Activated naive CD4-positive, alpha-beta T cell (primary cell): ENCODE results near the gene FBXO34.
A peak's percentile ranks its signal among the peaks of the same experiment; 100 is the strongest.

Source experiments
- DNase-seq, 4 experiments: peaks; one replicate each; lab custom pipeline; 2025; lab: John Stamatoyannopoulos, UW

Gene FBXO34

GRCh38 chr14:55347040-55347439 lies 75.8 kb downstream of the FBXO34 start:
- DNase-seq = no peak

GRCh38 chr14:55347748-55348147 lies 76.5 kb downstream of the FBXO34 start:
- DNase-seq = no peak

DNA sequence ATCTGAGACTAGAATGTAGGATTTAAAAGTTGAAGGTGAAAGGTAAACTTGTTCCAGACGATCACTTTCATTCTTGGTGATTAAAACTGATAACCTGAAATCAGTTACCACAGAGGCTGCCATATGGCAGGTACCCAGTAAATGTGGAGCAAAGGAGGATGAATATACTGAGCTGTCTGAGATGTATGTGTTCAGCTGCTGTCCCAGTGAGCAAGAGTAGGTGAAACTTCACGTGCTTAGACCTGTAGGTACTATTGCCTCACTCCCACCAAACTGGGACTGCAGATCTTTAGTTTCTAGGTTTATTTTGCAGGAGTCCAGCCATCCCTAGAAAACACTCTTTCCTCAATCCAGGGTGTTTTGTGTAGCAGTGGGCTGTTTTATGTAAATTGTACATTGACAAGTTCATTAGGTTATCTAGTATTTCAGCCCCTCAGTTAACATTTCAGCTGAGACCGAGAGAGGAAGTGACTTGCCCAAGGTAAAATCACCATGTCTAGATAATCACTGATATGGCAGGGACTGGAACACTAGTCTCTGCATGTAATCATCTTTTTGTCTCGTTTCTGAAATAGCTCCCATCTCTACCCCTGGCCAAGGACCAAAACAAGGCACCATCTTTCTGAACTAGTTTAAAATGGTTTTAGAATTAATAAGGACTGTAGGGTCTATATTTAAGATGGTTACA lies 77.7 kb downstream of the FBXO34 start:
- no peak for DNase-seq

GRCh38 chr14:55349565-55349964 lies 78.3 kb downstream of the FBXO34 start:
- no peak for DNase-seq

DNA sequence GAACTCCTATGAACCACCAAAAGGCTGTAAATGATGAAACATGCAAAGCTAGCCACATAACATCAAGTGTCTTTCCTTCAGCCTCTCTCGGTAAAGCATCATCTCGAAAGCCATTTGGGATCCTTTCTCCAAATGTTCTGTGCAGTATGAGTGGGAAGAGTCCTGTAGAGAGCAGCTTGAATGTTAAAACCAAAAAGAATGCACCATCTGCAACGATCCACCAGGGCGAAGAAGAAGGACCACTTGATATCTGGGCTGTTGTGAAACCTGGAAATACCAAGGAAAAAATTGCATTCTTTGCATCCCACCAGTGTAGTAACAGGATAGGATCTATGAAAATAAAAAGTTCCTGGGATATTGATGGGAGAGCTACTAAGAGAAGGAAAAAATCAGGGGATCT lies 79.2 kb downstream of the FBXO34 start:
- no peak for DNase-seq

DNA sequence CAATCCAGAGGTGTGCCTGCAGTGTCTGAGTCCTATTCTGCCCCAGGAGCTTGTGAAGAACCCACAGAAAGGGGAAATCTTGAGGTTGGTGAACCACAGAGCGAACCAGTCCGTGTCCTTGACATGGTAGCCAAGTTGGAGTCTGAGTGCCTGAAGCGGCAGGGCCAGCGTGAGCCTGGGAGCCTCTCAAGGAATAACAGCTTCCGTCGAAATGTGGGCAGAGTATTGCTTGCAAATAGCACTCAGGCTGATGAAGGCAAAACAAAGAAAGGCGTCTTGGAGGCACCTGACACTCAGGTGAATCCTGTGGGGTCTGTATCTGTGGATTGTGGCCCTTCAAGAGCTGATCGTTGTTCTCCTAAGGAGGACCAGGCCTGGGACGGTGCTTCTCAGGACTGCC lies 79.9 kb downstream of the FBXO34 start:
- DNase-seq = no peak

- no peak for DNase-seq
Measured at GRCh38 chr14:55352201-55352600, 81.0 kb downstream of the FBXO34 start.

- no peak for DNase-seq
Measured at GRCh38 chr14:55353686-55354467, 82.7 kb downstream of the FBXO34 start.

DNA sequence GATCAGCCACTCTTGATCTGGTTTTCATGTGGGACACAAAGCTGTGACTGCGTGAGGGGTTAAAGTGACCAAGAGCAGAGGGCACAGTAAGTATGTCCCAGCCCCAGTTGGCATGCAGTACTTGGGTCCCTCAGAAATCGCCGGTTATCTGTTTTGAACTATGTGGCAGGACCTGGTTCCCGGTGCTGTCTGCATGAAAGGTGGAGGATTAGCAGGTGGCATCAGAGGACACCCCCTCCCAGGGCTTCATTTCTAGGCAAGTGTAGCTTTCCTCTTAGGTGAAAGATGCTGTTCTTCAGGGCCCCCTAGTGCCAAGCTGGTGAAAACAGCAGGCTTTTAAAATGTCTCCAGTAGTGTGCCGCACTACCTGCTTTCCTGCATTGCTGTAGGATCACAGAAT lies 83.3 kb downstream of the FBXO34 start:
- DNase-seq = peak in 2 of 4 experiments; percentile 28 to 44

DNA sequence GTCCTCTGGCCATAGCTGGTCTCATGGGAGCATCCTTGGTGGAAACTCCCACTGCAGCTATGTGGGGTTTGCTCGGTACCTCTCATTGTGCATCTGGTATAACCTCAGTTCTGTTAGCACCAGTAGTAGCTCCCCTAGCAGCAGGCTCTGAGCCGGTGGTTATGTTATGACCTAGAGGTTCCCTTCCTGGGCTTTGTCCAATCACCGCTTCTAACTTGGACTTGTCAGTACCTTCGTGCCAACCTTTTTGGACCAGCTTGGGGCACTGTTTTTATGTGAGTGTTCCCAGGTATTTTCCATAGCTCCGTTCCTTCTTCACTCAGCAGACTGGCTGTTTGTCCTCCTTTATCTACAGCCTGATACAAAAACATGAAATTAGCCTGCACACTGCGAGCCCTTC lies 84.7 kb downstream of the FBXO34 start:
- DNase-seq = no peak

GRCh38 chr14:55356913-55357312 lies 85.7 kb downstream of the FBXO34 start:
- no peak for DNase-seq

GRCh38 chr14:55359307-55359706 lies 88.1 kb downstream of the FBXO34 start:
- DNase-seq = no peak

GRCh38 chr14:55361190-55361589 lies 90.0 kb downstream of the FBXO34 start:
- no peak for DNase-seq

DNA sequence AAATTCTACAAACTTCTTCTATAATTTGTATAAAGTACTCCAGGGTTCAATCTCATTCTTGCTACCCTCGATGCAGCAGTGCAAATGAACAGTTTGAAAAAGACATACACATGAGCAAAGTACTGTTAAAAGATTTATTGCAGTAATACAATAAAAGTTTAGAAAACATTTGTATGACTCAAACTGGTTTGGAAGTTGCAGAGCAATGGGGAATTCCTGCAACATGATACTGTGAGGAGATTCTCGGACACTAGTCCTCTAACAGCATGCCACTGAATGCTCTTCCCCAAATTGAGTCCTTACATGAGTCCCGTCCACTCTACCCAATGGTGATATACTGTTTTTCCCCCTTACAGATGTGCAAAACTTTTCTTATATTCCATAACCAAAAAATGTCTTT lies 95.0 kb downstream of the FBXO34 start:
- no peak for DNase-seq

DNA sequence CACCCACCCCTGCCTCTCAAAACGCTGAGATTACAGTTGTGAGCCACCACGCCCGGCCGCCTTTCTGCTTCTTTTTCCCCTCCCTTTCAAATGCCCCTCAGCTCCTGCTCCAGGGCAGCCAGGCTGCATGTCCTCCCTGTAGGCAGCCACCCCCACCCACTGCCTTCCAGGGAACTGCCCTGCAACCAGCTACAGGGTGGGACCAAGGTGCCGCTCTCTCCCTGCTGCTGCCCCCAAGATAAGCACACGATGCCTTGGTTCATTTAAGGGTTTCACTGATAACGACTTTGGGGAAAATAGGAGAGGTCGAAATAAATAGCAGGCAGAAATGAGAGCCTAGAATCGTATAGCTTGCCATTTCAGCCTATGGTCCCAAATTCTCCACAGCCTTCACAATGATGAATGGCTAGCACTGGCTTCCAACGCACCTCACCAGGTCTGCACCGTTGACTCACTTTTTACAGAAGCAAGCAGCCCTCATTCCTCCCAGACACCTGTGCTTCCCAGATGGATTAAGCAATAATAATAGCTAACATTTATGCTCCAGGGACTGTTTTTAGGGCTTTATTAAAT lies 99.7 kb downstream of the FBXO34 start:
- no peak for DNase-seq

- DNase-seq = no peak
Measured at GRCh38 chr14:55372423-55372822, 101.2 kb downstream of the FBXO34 start.

GRCh38 chr14:55372825-55373224 lies 101.6 kb downstream of the FBXO34 start:
- no peak for DNase-seq

GRCh38 chr14:55373784-55374705 lies 102.8 kb downstream of the FBXO34 start:
- no peak for DNase-seq

DNA sequence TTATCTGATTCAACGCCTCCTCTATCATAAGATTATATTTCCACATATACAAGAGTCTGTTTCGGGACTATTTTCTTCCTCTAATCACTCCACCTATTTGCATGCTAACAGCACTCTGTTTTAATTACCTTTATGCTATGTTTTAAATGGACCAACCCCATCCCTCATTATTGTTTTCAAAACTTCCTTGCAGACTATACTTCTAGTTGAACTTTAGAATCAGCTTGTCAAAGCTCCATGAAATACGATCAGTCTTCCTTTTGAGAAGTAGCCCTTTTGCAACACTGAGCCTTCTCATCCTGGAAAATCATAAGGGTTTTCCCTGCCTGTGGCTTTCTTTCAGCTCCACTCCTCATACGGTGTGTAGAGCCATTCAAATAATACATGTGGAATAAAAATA lies 103.5 kb downstream of the FBXO34 start:
- DNase-seq = no peak

GRCh38 chr14:55377236-55377635 lies 106.0 kb downstream of the FBXO34 start:
- DNase-seq = no peak

DNA sequence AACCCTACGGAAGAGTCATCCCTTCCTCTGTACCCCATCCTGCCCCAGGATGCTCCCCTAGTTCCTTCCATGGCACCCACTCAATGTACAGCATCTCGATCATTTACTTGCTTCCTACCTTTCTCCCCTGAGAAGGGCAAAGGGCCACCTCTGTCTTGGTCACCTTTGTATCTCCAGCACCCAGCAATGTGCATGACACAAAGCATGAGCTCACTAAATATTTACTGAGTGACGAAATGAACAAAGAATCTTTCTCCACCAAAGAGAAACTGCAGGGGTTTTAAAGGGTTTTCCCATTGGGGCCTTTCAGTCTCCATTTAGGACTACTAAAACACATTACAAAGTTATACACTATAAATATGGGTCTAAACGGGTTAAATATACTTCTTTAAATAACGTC lies 109.8 kb downstream of the FBXO34 start:
- no peak for DNase-seq

DNA sequence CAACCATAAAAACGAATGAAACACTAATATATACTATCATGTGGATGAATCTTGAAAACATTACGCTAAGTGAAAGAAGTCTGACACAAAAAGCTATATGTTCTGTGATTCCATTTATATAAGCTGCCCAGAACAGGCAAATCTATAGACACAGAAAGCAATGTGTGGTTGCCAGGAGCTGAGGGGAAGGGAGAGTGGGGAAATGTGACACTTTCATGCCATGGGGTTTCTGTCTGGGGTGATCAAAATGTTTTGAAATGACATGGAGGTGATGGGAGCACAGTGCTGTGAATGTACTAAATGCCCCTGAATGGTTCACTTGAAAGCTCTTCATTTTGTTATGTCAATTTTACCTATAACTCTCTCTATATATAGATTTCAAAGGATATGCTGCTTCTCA lies 110.3 kb downstream of the FBXO34 start:
- DNase-seq = no peak
